ENCODE measurements around the gene TPPP2.

DNA sequence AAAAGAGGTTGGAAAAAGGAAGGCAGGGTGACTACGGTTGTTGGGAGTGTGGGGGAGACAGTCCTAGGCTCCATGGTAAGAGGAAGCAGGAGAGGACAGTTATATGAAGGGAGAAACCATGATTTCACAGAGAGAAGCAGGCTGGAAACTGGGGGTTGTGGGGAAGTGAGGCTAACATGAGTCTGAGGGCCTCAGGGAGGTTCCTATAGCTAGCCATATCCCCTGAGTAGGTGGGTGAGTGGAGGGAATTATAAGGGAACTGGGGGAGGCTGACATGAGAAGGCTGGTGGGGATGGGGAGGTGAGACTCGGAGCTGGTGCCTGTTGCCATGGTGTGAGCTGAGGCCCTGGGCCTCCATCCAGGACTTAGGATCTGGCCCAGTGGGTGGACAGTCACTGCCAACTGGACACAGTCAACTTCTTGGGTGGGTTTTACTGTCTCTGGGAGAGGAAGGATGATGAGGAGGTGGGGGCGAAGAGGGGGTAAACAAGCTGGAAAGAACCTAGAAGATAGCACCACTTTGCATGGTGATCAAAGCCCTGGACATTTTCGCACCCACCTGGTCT, 3.2 kb downstream of the TPPP2 start:
- TF ChIP-seq, protein P1, sequence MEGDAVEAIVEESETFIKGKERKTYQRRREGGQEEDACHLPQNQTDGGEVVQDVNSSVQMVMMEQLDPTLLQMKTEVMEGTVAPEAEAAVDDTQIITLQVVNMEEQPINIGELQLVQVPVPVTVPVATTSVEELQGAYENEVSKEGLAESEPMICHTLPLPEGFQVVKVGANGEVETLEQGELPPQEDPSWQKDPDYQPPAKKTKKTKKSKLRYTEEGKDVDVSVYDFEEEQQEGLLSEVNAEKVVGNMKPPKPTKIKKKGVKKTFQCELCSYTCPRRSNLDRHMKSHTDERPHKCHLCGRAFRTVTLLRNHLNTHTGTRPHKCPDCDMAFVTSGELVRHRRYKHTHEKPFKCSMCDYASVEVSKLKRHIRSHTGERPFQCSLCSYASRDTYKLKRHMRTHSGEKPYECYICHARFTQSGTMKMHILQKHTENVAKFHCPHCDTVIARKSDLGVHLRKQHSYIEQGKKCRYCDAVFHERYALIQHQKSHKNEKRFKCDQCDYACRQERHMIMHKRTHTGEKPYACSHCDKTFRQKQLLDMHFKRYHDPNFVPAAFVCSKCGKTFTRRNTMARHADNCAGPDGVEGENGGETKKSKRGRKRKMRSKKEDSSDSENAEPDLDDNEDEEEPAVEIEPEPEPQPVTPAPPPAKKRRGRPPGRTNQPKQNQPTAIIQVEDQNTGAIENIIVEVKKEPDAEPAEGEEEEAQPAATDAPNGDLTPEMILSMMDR (IDR thresholded peaks at IDR 0.05): no peak
- TF ChIP-seq POLR2AphosphoS5 (IDR thresholded peaks at IDR 0.05): no peak

All from gastroesophageal sphincter (tissue), 3 donors.